Ovary (tissue), 9 donors: ENCODE measurements around the gene HYOU1. TPM values are rescaled to one million over a fixed set of nuclear protein-coding genes. Genes with fewer than 3 reads are reported as not detected.

Experiments
- DNase-seq, 5 donors: peaks; one replicate each; pipeline ENCODE4 v3.0.0-alpha.2; 2019 to 2020
- H3K27ac ChIP-seq, 2 donors: fragments of 200-600 bp; one replicate each; pipeline versions ENCODE4 v1.5.1 to v1.8.0; 2019 to 2022
- H3K27me3 ChIP-seq: fragments of 200-600 bp; one replicate; pipeline ENCODE4 v1.8.0; 2022
- H3K36me3 ChIP-seq: fragments of 200-600 bp; sonication (generic); one replicate; pipeline ENCODE4 v1.5.1; 2019
- H3K4me1 ChIP-seq: one replicate; pipeline ENCODE4 v1.8.1; 2013; ENCODE audit warnings: mild to moderate bottlenecking, moderate library complexity; ENCODE audit not compliant: insufficient read depth
- H3K4me3 ChIP-seq: fragments of 200-600 bp; sonication (generic); one replicate; pipeline ENCODE4 v1.5.1; 2017
- H3K9me3 ChIP-seq, 2 donors: fragments of 200-600 bp in 1 of 2; sonication (generic) in 1 of 2; one replicate each; pipeline versions ENCODE4 v1.5.1 to v1.8.1; 2013 to 2019; ENCODE audit warnings: mild to moderate bottlenecking in 1 of 2, moderate library complexity in 1 of 2
- CTCF ChIP-seq, 3 donors: fragments of 450-650 bp in 2 of 3; fragments of 200-600 bp in 1 of 3; IDR thresholded peaks; one replicate each; pipeline versions ENCODE4 v1.5.1 to v1.8.0; 2016 to 2022; ENCODE audit warnings: antibody characterized with exemption in 3 of 3, mild to moderate bottlenecking in 1 of 3
- EP300 ChIP-seq: sonication (generic); formaldehyde crosslinking; IDR thresholded peaks from one replicate; pipeline ENCODE4 v1.6.1; 2017; ENCODE audit warnings: antibody characterized with exemption
- POLR2A ChIP-seq: fragments of 450-650 bp; IDR thresholded peaks from one replicate; pipeline ENCODE4 v1.6.1; 2017; ENCODE audit warnings: antibody characterized with exemption, mild to moderate bottlenecking, moderate library complexity
- WGBS, 3 donors: extraction: QIAGEN DNeasy Blood & Tissue Kit in 1 of 3; methylation state at CpG; one replicate each; pipeline versions ENCODE4 v1.1.5 to v1.1.7; 2013 to 2017; 5-methylcytosine and 5-hydroxymethylcytosine counted together
- intact Hi-C, 4 donors: fragments of 100-400 bp; cut with DNase I; formaldehyde crosslinking; loops; one replicate each; pipeline versions ENCODE4 v1.11.0 to v1.15.1; 2022 to 2023
- polyA plus RNA-seq, 2 donors: library from polyadenylated mRNA; stranded (reverse); fragments of 200-250 nt in 1 of 2; fragments of 350-450 nt in 1 of 2; fragmentation: Illumina TruSeq in 1 of 2; extraction: RNeasy Lipid Tissue Mini Kit (QIAGEN cat#74804) in 1 of 2; gene quantifications; one replicate each; pipeline ENCODE4 v1.2.3, GENCODE V29; 2013 to 2014
- total RNA-seq, 7 donors: library from RNA; depleted of rRNA in 2 of 7; stranded (reverse); fragments of >200 nt in 2 of 7; fragmentation: NEBNext Ultra II Directional in 3 of 7; extraction: Animal tissue kit (Norgen Biotek cat#: 25700) in 3 of 7; gene quantifications; one replicate each; pipeline versions ENCODE4 v1.1.0 to v1.2.4, GENCODE V29; 2016 to 2023
- donor health status: DM: no; HTN: no; CAD: no; lungs with moderate emphysema.
- donor health status: DM: no; HTN: no; CAD: no.
- donor health status: Bipolar disorder and iron deficiency.
- donor health status: DM: yes; HTN: yes; CAD: no.
- donor health status: DM: no; HTN: no; CAD: no.
- donor health status: DM: yes; HTN: yes; CAD: no.

Gene HYOU1
- total and polyA plus RNA-seq, 9 donors = 26.5 to 156 (median 69.7) TPM

- H3K4me3 ChIP-seq = no peak overlapping the region
- intact Hi-C loops = no loop called here
- H3K9me3 ChIP-seq = no peaks in the 10 kb centered on the region
- no peaks in the 10 kb centered on the region for H3K36me3 ChIP-seq
- TF ChIP-seq EP300 (no peak), POLR2A (no peak), CTCF (IDR thresholded peaks at IDR 0.05) (no peak)
- 89 to 95% (median 95%) methylated on average over 9 of the region's 9 CpGs for WGBS, 3 donors
- DNase-seq = no peak
- no peak overlapping the region for H3K27ac ChIP-seq
- no peaks in the 10 kb centered on the region for H3K27me3 ChIP-seq
- peaks cover 2% of the 10 kb centered on the region for H3K4me1 ChIP-seq
These were observed 29.3 kb downstream of the HYOU1 start for GRCh38 chr11:119027561-119028345.

DNA sequence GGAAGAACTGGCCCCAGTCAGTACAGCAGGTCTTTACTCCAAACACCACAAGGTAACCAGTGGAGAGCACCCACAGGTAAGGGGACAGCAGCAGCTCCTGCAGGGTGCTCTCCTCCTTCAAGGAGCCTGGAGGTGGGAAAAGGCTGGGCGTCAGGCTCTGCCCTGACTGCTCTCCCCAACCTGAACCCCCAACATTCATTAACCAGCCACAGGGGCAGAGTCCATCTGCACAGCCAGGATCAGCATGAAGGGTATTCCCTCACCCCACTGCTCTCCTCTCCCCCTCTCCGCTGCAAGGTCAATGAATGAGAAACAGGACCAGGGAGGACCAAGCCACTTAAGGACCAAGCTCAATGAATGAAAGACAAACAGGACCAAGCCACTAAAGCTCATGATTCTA is 30.0 kb downstream of the HYOU1 start:
- intact Hi-C loops = no loop called here
- H3K4me1 ChIP-seq = peaks cover 2% of the 10 kb centered on the region
- H3K27ac ChIP-seq = no peak overlapping the region
- H3K36me3 ChIP-seq = no peaks in the 10 kb centered on the region
- H3K9me3 ChIP-seq = no peaks in the 10 kb centered on the region
- H3K4me3 ChIP-seq = no peak overlapping the region
- WGBS, 3 donors = 96% methylated on average over 2 of the region's 2 CpGs
- no peak for DNase-seq
- no peaks in the 10 kb centered on the region for H3K27me3 ChIP-seq
- TF ChIP-seq POLR2A (no peak), EP300 (no peak), CTCF (IDR thresholded peaks at IDR 0.05) (no peak)

GRCh38 chr11:119025978-119026766 is 30.8 kb downstream of the HYOU1 start:
- Histone ChIP-seq H3K36me3 (no peaks in the 10 kb centered on the region), H3K4me1 (peaks cover 2% of the 10 kb centered on the region), H3K27ac (no peak overlapping the region), H3K4me3 (no peak overlapping the region), H3K27me3 (no peaks in the 10 kb centered on the region), H3K9me3 (no peaks in the 10 kb centered on the region)
- TF ChIP-seq POLR2A (no peak), CTCF (IDR thresholded peaks at IDR 0.05) (no peak), EP300 (no peak)
- no peak for DNase-seq
- intact Hi-C loops = no loop called here
- 82 to 86% (median 82%) methylated on average over 16 of the region's 16 CpGs for WGBS, 3 donors

DNA sequence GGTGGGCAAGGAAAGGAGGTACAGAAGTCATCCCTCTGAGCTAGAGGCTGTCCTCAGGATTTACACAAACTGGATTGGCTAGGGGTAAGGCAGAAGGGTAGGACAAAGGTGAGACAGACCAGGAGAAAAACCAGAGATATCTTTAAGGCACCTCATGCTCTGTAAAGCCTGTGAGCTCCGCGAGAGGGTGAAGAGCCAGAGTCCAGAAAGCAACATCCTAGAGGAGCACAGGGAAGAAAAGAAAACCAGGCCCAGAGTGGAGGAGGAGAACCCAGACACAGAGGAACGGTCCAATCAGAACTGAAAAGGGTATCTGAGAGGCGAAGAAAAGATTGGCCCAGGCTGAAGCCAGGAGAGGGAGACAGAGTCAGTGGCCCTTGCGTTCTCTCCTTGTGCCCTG is 31.5 kb downstream of the HYOU1 start:
- Histone ChIP-seq H3K27ac (no peak overlapping the region), H3K4me3 (no peak overlapping the region), H3K36me3 (no peaks in the 10 kb centered on the region), H3K27me3 (no peaks in the 10 kb centered on the region), H3K4me1 (peaks cover 2% of the 10 kb centered on the region), H3K9me3 (no peaks in the 10 kb centered on the region)
- 76 to 88% (median 77%) methylated on average over 5 of the region's 5 CpGs for WGBS, 3 donors
- TF ChIP-seq CTCF (IDR thresholded peaks at IDR 0.05) (no peak), EP300 (no peak), POLR2A (no peak)
- DNase-seq = no peak
- intact Hi-C loops = no loop called here
